SJSA1 (cell line): ENCODE measurements around the gene ANKRD36. TPM values are rescaled to one million over a fixed set of nuclear protein-coding genes. Genes with fewer than 3 reads are reported as not detected.
"Not testable (repeated sequence)": the region's sequence is repeated elsewhere in the genome, so short reads cannot be mapped to it uniquely, and the experiment has no call there.

ENCODE experiments used
- DNase-seq, 2 experiments: peaks; one replicate each; pipeline ENCODE4 v3.0.0-alpha.2; 2015 to 2020; ENCODE audit warnings: low spot score in 2 of 2, low read depth in 1 of 2
- H3K27ac ChIP-seq: fragments of 250-450 bp; sonication (Bioruptor Pico); 2 replicates; pipeline ENCODE4 v1.5.1; 2020; ENCODE audit warnings: mild to moderate bottlenecking, moderate library complexity
- H3K27me3 ChIP-seq: fragments of 250-450 bp; sonication (Bioruptor Pico); replicated peaks from 2 replicates; pipeline ENCODE4 v1.5.1; 2020; ENCODE audit warnings: mild to moderate bottlenecking, moderate library complexity
- H3K36me3 ChIP-seq: fragments of 250-450 bp; sonication (Bioruptor Pico); 2 replicates; pipeline ENCODE4 v1.5.1; 2020; ENCODE audit warnings: mild to moderate bottlenecking
- H3K4me1 ChIP-seq: fragments of 250-450 bp; sonication (Bioruptor Pico); replicated peaks from 2 replicates; pipeline ENCODE4 v1.6.1; 2021; ENCODE audit warnings: mild to moderate bottlenecking
- H3K4me3 ChIP-seq: fragments of 250-450 bp; sonication (Bioruptor Pico); 2 replicates; pipeline ENCODE4 v1.5.1; 2020; ENCODE audit warnings: mild to moderate bottlenecking
- H3K9me3 ChIP-seq: fragments of 250-450 bp; sonication (Bioruptor Pico); replicated peaks from 2 replicates; pipeline ENCODE4 v1.5.1; 2020; ENCODE audit warnings: mild to moderate bottlenecking
- total RNA-seq: library from RNA; depleted of rRNA; stranded (reverse); fragments of >200 nt; shearing (Covaris generic); gene quantifications from 2 replicates; pipeline ENCODE4 v1.2.3, GENCODE V29; 2014

Gene ANKRD36
- total RNA-seq, 1 experiment from 2014 or later = 16.7 TPM

- H3K4me3 ChIP-seq, H3K27ac ChIP-seq: not testable (repeated sequence)
These were observed 18.8 kb upstream of the ANKRD36 start for GRCh38 chr2:97093983-97094771.

GRCh38 chr2:97094772-97095611 lies 18.0 kb upstream of the ANKRD36 start, which contains the start of gene FAHD2B:
FAHD2B (minus strand) TSS chr2:97094882; CDS start chr2:97091706, 3,176 bp downstream.
- H3K27ac ChIP-seq, H3K4me3 ChIP-seq, H3K4me1 ChIP-seq, H3K27me3 ChIP-seq, H3K9me3 ChIP-seq, H3K36me3 ChIP-seq: not testable (repeated sequence)
- peak; percentile 34 to 75 for DNase-seq

More at GRCh38 chr2:97093983-97094771, 18.8 kb upstream of the ANKRD36 start:
- not testable (repeated sequence) for DNase-seq, H3K4me1 ChIP-seq, H3K27me3 ChIP-seq, H3K36me3 ChIP-seq, H3K9me3 ChIP-seq

- H3K4me3 ChIP-seq = no peak overlapping the region
- H3K9me3 ChIP-seq = no peaks in the 10 kb centered on the region
- no peaks in the 10 kb centered on the region for H3K27me3 ChIP-seq
- no peak overlapping the region for H3K27ac ChIP-seq
- no peaks in the 10 kb centered on the region for H3K4me1 ChIP-seq
- H3K36me3 ChIP-seq = no peaks in the 10 kb centered on the region
- no peak for DNase-seq
These were observed 17.3 kb upstream of the ANKRD36 start for GRCh38 chr2:97095661-97096060.

GRCh38 chr2:97098786-97099372 lies 14.1 kb upstream of the ANKRD36 start:
- H3K27me3 ChIP-seq, H3K4me3 ChIP-seq, H3K4me1 ChIP-seq, H3K9me3 ChIP-seq, H3K27ac ChIP-seq, H3K36me3 ChIP-seq, DNase-seq: not testable (repeated sequence)

GRCh38 chr2:97106878-97107277 lies 6.1 kb upstream of the ANKRD36 start:
- DNase-seq, H3K36me3 ChIP-seq, H3K4me3 ChIP-seq, H3K4me1 ChIP-seq, H3K9me3 ChIP-seq, H3K27ac ChIP-seq, H3K27me3 ChIP-seq: not testable (repeated sequence)

GRCh38 chr2:97111246-97111645 lies 1.7 kb upstream of the ANKRD36 start:
- not testable (repeated sequence) for H3K27me3 ChIP-seq, H3K9me3 ChIP-seq, H3K36me3 ChIP-seq, DNase-seq, H3K4me3 ChIP-seq, H3K4me1 ChIP-seq, H3K27ac ChIP-seq

GRCh38 chr2:97112320-97113049 lies 468 bp upstream of the ANKRD36 start:
- peak overlapping the region; percentile 45; the same call in 1 of the 2 replicates for H3K27ac ChIP-seq
- H3K27me3 ChIP-seq, H3K9me3 ChIP-seq, H3K4me1 ChIP-seq, H3K36me3 ChIP-seq: not testable (repeated sequence)
- H3K4me3 ChIP-seq = peak overlapping the region; percentile 46
- DNase-seq = peak; percentile 63 to 77

- H3K9me3 ChIP-seq, H3K27me3 ChIP-seq, H3K4me1 ChIP-seq, DNase-seq, H3K36me3 ChIP-seq: not testable (repeated sequence)
- peak overlapping the region; percentile 46 for H3K4me3 ChIP-seq
- peak overlapping the region; percentile 27 for H3K27ac ChIP-seq
These were observed 916 bp downstream of the ANKRD36 start for GRCh38 chr2:97113882-97114255.

GRCh38 chr2:97129090-97129489 lies 16.1 kb downstream of the ANKRD36 start:
- not testable (repeated sequence) for H3K9me3 ChIP-seq, H3K4me1 ChIP-seq, H3K27ac ChIP-seq, H3K36me3 ChIP-seq, H3K4me3 ChIP-seq, H3K27me3 ChIP-seq, DNase-seq

GRCh38 chr2:97144016-97144415 lies 31.1 kb downstream of the ANKRD36 start:
- H3K27ac ChIP-seq, H3K4me3 ChIP-seq, H3K9me3 ChIP-seq, H3K27me3 ChIP-seq, DNase-seq, H3K4me1 ChIP-seq, H3K36me3 ChIP-seq: not testable (repeated sequence)

- H3K4me1 ChIP-seq, H3K9me3 ChIP-seq, H3K36me3 ChIP-seq, H3K27me3 ChIP-seq, H3K27ac ChIP-seq, DNase-seq, H3K4me3 ChIP-seq: not testable (repeated sequence)
These were observed 53.6 kb downstream of the ANKRD36 start for GRCh38 chr2:97166548-97166947.

GRCh38 chr2:97167938-97168337 lies 55.0 kb downstream of the ANKRD36 start:
- not testable (repeated sequence) for H3K4me1 ChIP-seq, H3K9me3 ChIP-seq, H3K4me3 ChIP-seq, DNase-seq, H3K36me3 ChIP-seq, H3K27me3 ChIP-seq, H3K27ac ChIP-seq

- H3K27me3 ChIP-seq, H3K36me3 ChIP-seq, DNase-seq: not testable (repeated sequence)
These were observed 55.6 kb downstream of the ANKRD36 start for GRCh38 chr2:97168583-97168982.

More at GRCh38 chr2:97168583-97168982, 55.6 kb downstream of the ANKRD36 start:
- not testable (repeated sequence) for H3K27ac ChIP-seq, H3K9me3 ChIP-seq, H3K4me1 ChIP-seq, H3K4me3 ChIP-seq
